ENCODE results near the gene AGAP1. TPM values are rescaled to one million over a fixed set of nuclear protein-coding genes. Genes with fewer than 3 reads are reported as not detected.

The AGAP1 gene
- total and polyA plus RNA-seq, 7 donors: 4.2 to 21.6 (median 16.6) TPM

- 26 to 33% (median 29%) methylated on average over 36 to 38 of the region's 38 CpGs for WGBS, 3 donors
- no peak for TF ChIP-seq CTCF (IDR thresholded peaks at IDR 0.05)
- Histone ChIP-seq H3K4me3 (no peak overlapping the region), H3K27ac (no peak overlapping the region), H3K9me3 (no peaks in the 10 kb centered on the region), H3K4me1 (peaks cover 12% of the 10 kb centered on the region), H3K36me3 (ENCODE audit: insufficient read depth in 1 of 2, low read depth in 1 of 2) (no peaks in the 10 kb centered on the region), H3K27me3 (ENCODE audit: insufficient read depth in 3 of 3, low read length in 2 of 3) (peaks cover 3 to 100% (median 62%) of the 10 kb centered on the region in 3 donors)
- no peak for DNase-seq
- intact Hi-C loops (cut with DNase I): loop anchor here in 1 of 2 donors (10.0 kb wide), 1 partner anchor 135 kb away; no protein-coding TSS in a partner anchor
- ATAC-seq: no peak
Measured at GRCh38 chr2:236169741-236170589, 676.1 kb downstream of the AGAP1 start.

GRCh38 chr2:236170590-236171165 is 676.8 kb downstream of the AGAP1 start:
- Histone ChIP-seq H3K4me1 (peaks cover 11% of the 10 kb centered on the region), H3K27me3 (ENCODE audit: insufficient read depth in 3 of 3, low read length in 2 of 3) (peaks cover 3 to 97% (median 55%) of the 10 kb centered on the region in 3 donors), H3K4me3 (no peak overlapping the region), H3K27ac (no peak overlapping the region), H3K36me3 (ENCODE audit: insufficient read depth in 1 of 2, low read depth in 1 of 2) (no peaks in the 10 kb centered on the region), H3K9me3 (no peaks in the 10 kb centered on the region)
- TF ChIP-seq CTCF (IDR thresholded peaks at IDR 0.05): no peak
- intact Hi-C loops (cut with DNase I): loop anchor here in 1 of 2 donors (10.0 kb wide), 1 partner anchor 134 kb away; no protein-coding TSS in a partner anchor
- no peak for ATAC-seq
- no peak for DNase-seq
- WGBS, 3 donors: 35 to 41% (median 37%) methylated on average over 21 of the region's 21 CpGs

GRCh38 chr2:236171181-236171679 is 677.4 kb downstream of the AGAP1 start:
- no peak for DNase-seq
- intact Hi-C loops (cut with DNase I): loop anchor here in 1 of 2 donors (10.0 kb wide), 1 partner anchor 134 kb away; no protein-coding TSS in a partner anchor

GRCh38 chr2:236171680-236172254 is 677.9 kb downstream of the AGAP1 start:
- Histone ChIP-seq H3K4me1 (peaks cover 11% of the 10 kb centered on the region), H3K27me3 (ENCODE audit: insufficient read depth in 3 of 3, low read length in 2 of 3) (peaks cover 3 to 97% (median 45%) of the 10 kb centered on the region in 3 donors), H3K36me3 (ENCODE audit: insufficient read depth in 1 of 2, low read depth in 1 of 2) (no peaks in the 10 kb centered on the region), H3K4me3 (no peak overlapping the region), H3K27ac (no peak overlapping the region), H3K9me3 (no peaks in the 10 kb centered on the region)
- DNase-seq (no peak), ATAC-seq (no peak)
- intact Hi-C loops (cut with DNase I): loop anchor here in 1 of 2 donors (10.0 kb wide), 1 partner anchor 133 kb away; no protein-coding TSS in a partner anchor
- WGBS, 3 donors: 5 to 12% (median 8%) methylated on average over 16 of the region's 16 CpGs
- TF ChIP-seq CTCF (IDR thresholded peaks at IDR 0.05): no peak

More at GRCh38 chr2:236171181-236171679, 677.4 kb downstream of the AGAP1 start:
- no peak for ATAC-seq
- peaks cover 11% of the 10 kb centered on the region for H3K4me1 ChIP-seq
- no peak for TF ChIP-seq CTCF (IDR thresholded peaks at IDR 0.05)
- H3K27ac ChIP-seq: no peak overlapping the region
- 5 to 11% (median 6%) methylated on average over 27 of the region's 27 CpGs for WGBS, 3 donors
- H3K36me3 ChIP-seq (ENCODE audit: insufficient read depth in 1 of 2, low read depth in 1 of 2): no peaks in the 10 kb centered on the region
- no peak overlapping the region for H3K4me3 ChIP-seq
- no peaks in the 10 kb centered on the region for H3K9me3 ChIP-seq
- peaks cover 3 to 97% (median 50%) of the 10 kb centered on the region in 3 donors for H3K27me3 ChIP-seq (ENCODE audit: insufficient read depth in 3 of 3, low read length in 2 of 3)
